Upper lobe of left lung (tissue), 6 donors: Measurements from ENCODE around the gene SMYD3. TPM values are rescaled to one million over a fixed set of nuclear protein-coding genes. Genes with fewer than 3 reads are reported as not detected.

Experiments used
- ATAC-seq, 2 donors: fragments of 200-7000 bp; cut with Tn5 transposase; one replicate each; pipeline ENCODE4 v1.9.1; 2022; ENCODE audit warnings: mild to moderate bottlenecking in 2 of 2, moderate library complexity in 2 of 2; ENCODE audit not compliant: low FRiP score in 2 of 2
- DNase-seq, 2 donors: peaks; one replicate each; pipeline ENCODE4 v3.0.0-alpha.2; 2019 to 2020
- H3K27ac ChIP-seq, 4 donors: fragments of 200-600 bp; sonication (generic); one replicate each; pipeline ENCODE4 v1.5.1; 2016 to 2019
- H3K27me3 ChIP-seq, 4 donors: fragments of 200-600 bp; sonication (generic); one replicate each; pipeline ENCODE4 v1.5.1; 2017 to 2019
- H3K36me3 ChIP-seq, 4 donors: fragments of 200-600 bp; sonication (generic); one replicate each; pipeline ENCODE4 v1.5.1; 2016 to 2019
- H3K4me1 ChIP-seq, 4 donors: fragments of 200-600 bp; sonication (generic); one replicate each; pipeline ENCODE4 v1.5.1; 2018 to 2019
- H3K4me3 ChIP-seq, 4 donors: fragments of 200-600 bp; sonication (generic); one replicate each; pipeline ENCODE4 v1.5.1; 2017 to 2019; ENCODE audit warnings: mild to moderate bottlenecking in 2 of 4, moderate library complexity in 1 of 4
- H3K9me3 ChIP-seq, 4 donors: fragments of 200-600 bp; sonication (generic); one replicate each; pipeline ENCODE4 v1.5.1; 2018 to 2019
- CTCF ChIP-seq, 6 experiments: fragments of 450-650 bp in 4 of 6; fragments of 200-600 bp in 2 of 6; sonication (generic) in 2 of 6; IDR thresholded peaks; one replicate each; pipeline ENCODE4 v1.5.1; 2016 to 2019; ENCODE audit warnings: antibody characterized with exemption in 6 of 6
- EP300 ChIP-seq, 4 donors: sonication (generic); formaldehyde crosslinking; IDR thresholded peaks; one replicate each; pipeline ENCODE4 v1.5.1; 2017; ENCODE audit warnings: antibody characterized with exemption in 4 of 4, control low read depth in 2 of 4
- POLR2A ChIP-seq, 4 donors: fragments of 450-650 bp; IDR thresholded peaks; one replicate each; pipeline ENCODE4 v1.5.1; 2016 to 2017; ENCODE audit warnings: antibody characterized with exemption in 4 of 4, mild to moderate bottlenecking in 2 of 4
- POLR2AphosphoS5 ChIP-seq, 2 donors: sonication (generic); formaldehyde crosslinking; IDR thresholded peaks; one replicate each; pipeline ENCODE4 v1.5.1; 2017; ENCODE audit warnings: antibody characterized with exemption in 2 of 2
- WGBS, 2 donors: methylation state at CpG; one replicate each; pipeline ENCODE4 v1.1.5; 2017 to 2018; 5-methylcytosine and 5-hydroxymethylcytosine counted together
- total RNA-seq, 6 donors: library from RNA; depleted of rRNA in 4 of 6; stranded (reverse); fragments of >200 nt in 4 of 6; gene quantifications; one replicate each; pipeline versions ENCODE4 v1.1.0 to v1.2.1, GENCODE V29; 2016 to 2021
- donor health status: DM: no; HTN: no; CAD: no; lungs with moderate emphysema.
- donor health status: DM: no; HTN: yes; CAD: no; lungs with severe emphysema.

SMYD3 gene
- total RNA-seq, 6 donors from 2014 or later: 22.7 to 109 (median 34.0) TPM

DNA sequence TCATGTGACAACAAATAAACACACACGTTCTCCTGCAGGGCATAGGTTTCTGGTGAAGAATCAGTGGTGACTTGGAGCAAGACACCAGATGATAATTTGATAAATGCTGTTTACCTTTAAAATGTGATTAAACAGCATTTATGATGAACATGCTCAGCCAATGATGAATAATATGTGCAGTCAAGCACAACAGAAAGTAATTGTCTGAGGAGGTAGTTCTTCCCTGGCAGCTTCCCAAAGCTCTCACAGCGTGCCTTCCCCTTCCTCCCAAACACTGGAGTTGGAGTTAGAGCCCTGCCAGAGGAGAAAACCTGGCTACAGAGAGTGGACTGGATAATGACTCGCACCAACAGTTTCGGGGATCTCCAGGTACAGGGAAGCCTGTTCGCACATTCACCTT is 463.5 kb downstream of the SMYD3 start:
- DNase-seq: no peak
- no peak for ATAC-seq
- H3K4me1 ChIP-seq: no peaks in the 10 kb centered on the region
- TF ChIP-seq POLR2A (IDR thresholded peaks at IDR 0.05) (no peak), CTCF (IDR thresholded peaks at IDR 0.05) (no peak), EP300 (IDR thresholded peaks at IDR 0.05) (no peak), POLR2AphosphoS5 (IDR thresholded peaks at IDR 0.05) (no peak)
- 43 to 57% methylated on average over 5 of the region's 5 CpGs for WGBS, 2 donors
- no peak overlapping the region for H3K4me3 ChIP-seq
- no peaks in the 10 kb centered on the region for H3K27me3 ChIP-seq
- no peaks in the 10 kb centered on the region for H3K9me3 ChIP-seq
- no peak overlapping the region for H3K27ac ChIP-seq
- no peaks in the 10 kb centered on the region for H3K36me3 ChIP-seq

DNA sequence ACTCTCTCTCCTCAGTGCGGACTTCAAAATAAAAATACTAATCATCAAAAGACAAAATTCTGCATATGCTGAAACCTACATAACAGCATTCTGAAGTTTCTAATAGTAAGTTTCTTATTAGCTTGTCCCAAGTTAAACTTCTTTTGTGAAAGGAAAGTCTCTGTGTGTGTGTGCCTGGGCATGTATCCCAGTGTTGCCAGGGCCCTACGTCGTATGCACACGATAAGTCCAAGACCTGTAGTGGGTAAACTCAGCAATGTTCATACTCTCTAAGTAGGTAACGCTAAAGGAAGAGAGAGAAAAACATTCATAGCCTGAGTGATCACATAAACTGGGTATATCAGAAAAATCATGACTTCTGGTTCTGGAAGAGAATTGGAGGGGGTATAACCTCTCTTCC is 465.7 kb downstream of the SMYD3 start:
- Histone ChIP-seq H3K4me1 (no peaks in the 10 kb centered on the region), H3K27ac (no peak overlapping the region), H3K9me3 (no peaks in the 10 kb centered on the region), H3K27me3 (no peaks in the 10 kb centered on the region), H3K36me3 (no peaks in the 10 kb centered on the region), H3K4me3 (no peak overlapping the region)
- no peak for ATAC-seq
- no peak for DNase-seq
- TF ChIP-seq EP300 (IDR thresholded peaks at IDR 0.05) (no peak), POLR2AphosphoS5 (IDR thresholded peaks at IDR 0.05) (no peak), POLR2A (IDR thresholded peaks at IDR 0.05) (no peak), CTCF (IDR thresholded peaks at IDR 0.05) (no peak)
- 75 to 77% methylated on average over 5 of the region's 5 CpGs for whole genome bisulfite sequencing, 2 donors

DNA sequence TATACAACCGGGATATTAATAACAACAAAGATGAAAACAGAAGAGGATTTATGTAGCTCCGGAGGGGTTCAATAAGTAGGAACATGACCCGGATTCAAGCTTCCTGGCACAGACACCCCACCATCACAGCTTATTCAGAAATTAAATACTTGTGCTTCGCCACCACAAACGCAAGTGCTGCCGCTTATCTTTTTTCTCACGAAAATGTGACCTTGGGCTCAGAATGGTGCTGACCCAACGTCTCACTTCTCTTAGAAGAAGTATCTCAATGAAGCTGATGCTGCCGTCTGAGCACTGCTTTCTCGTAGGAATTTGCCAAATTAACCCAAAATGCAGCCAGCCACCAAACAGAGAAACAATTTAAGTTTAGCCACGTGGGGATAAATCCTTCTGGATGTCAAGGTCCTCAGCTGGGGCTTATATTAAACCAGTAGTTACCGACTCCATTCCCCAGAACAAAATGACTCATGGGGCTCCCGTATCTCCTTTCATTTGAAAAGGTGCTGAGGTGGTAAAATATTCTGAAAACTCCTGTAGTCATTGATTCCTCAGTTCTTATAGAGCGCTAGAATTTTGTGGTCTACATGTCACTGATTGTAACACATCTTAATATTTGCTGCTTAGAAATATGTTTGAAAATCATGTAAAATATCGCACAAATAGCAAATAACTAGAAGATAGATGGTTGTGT is 466.7 kb downstream of the SMYD3 start:
- Histone ChIP-seq H3K27me3 (no peaks in the 10 kb centered on the region), H3K4me3 (no peak overlapping the region), H3K27ac (no peak overlapping the region), H3K36me3 (no peaks in the 10 kb centered on the region), H3K4me1 (no peaks in the 10 kb centered on the region), H3K9me3 (no peaks in the 10 kb centered on the region)
- WGBS, 2 donors: 72 to 87% methylated on average over 15 of the region's 15 CpGs
- TF ChIP-seq POLR2AphosphoS5 (IDR thresholded peaks at IDR 0.05): no peak
- TF ChIP-seq CTCF (IDR thresholded peaks at IDR 0.05): no peak
- no peak for TF ChIP-seq EP300 (IDR thresholded peaks at IDR 0.05)
- no peak for TF ChIP-seq POLR2A (IDR thresholded peaks at IDR 0.05)
- no peak for ATAC-seq
- no peak for DNase-seq

DNA sequence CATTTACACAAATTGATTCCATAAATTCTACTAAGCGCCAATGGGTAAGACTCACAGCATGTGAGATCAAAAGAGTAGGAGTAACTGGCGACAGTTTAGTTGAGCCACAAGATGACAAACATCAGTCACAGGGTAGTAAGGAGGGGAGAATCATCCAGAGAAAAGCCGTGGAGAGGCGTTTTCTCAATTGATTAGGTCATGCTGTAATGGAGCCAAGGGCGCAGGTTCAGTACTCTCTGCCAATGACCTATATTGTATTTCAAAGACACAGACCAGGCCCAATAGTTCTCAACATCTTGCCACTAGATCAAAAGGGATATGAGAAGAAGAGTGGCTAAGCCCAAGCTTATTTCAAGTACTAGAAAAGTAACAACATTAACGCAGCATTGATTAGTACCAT is 467.5 kb downstream of the SMYD3 start:
- Histone ChIP-seq H3K4me3 (no peak overlapping the region), H3K27me3 (no peaks in the 10 kb centered on the region), H3K9me3 (no peaks in the 10 kb centered on the region), H3K27ac (no peak overlapping the region), H3K4me1 (peaks cover 0 to 3% (median 0%) of the 10 kb centered on the region in 4 donors), H3K36me3 (no peaks in the 10 kb centered on the region)
- 85 to 89% methylated on average over 6 of the region's 6 CpGs for WGBS, 2 donors
- TF ChIP-seq EP300 (IDR thresholded peaks at IDR 0.05) (no peak), CTCF (IDR thresholded peaks at IDR 0.05) (no peak), POLR2AphosphoS5 (IDR thresholded peaks at IDR 0.05) (no peak), POLR2A (IDR thresholded peaks at IDR 0.05) (no peak)
- ATAC-seq (no peak), DNase-seq (no peak)

DNA sequence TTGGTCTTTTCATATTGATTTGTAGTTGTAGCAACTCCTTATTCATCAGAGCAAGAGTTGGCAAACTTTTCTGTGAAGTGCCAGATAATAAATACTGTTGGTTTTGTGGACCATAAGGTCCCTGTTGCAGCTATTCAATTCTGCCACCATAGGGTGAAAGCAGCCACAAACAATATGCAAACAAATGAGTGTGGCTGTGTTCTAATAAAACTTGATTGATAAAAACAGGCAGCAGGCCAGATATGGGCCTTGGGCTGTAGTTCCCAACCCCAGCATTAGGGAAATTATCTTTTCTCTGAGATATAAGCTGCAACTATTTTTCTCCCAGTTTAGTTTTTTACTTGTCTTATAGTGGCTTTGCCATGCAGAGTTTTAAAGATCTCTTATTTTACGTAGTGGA is 469.2 kb downstream of the SMYD3 start:
- no peak overlapping the region for H3K27ac ChIP-seq
- TF ChIP-seq POLR2AphosphoS5 (IDR thresholded peaks at IDR 0.05): no peak
- no peak for TF ChIP-seq POLR2A (IDR thresholded peaks at IDR 0.05)
- no peak for TF ChIP-seq CTCF (IDR thresholded peaks at IDR 0.05)
- no peak for TF ChIP-seq EP300 (IDR thresholded peaks at IDR 0.05)
- H3K36me3 ChIP-seq: no peaks in the 10 kb centered on the region
- peaks cover 0 to 6% (median 0%) of the 10 kb centered on the region in 4 donors for H3K4me1 ChIP-seq
- no peak overlapping the region for H3K4me3 ChIP-seq
- ATAC-seq: no peak
- H3K9me3 ChIP-seq: no peaks in the 10 kb centered on the region
- WGBS, 2 donors: 72 to 91% methylated on average over 1 of the region's 1 CpG
- no peak for DNase-seq
- no peaks in the 10 kb centered on the region for H3K27me3 ChIP-seq
